K562 (cell line): ENCODE data around the gene LMLN. TPM values are rescaled to one million over a fixed set of nuclear protein-coding genes. Genes with fewer than 3 reads are reported as not detected.

ENCODE experiments used
- BRCA1 ChIP-seq, 2 experiments: fragments of 450-650 bp in 1 of 2; sonication (generic) in 1 of 2; formaldehyde crosslinking in 1 of 2; IDR thresholded peaks; 2 replicates each; pipeline versions ENCODE4 v1.5.0 to v1.6.1; 2017 to 2020; ENCODE audit warnings: mild to moderate bottlenecking in 1 of 2, missing genetic modification reagents in 1 of 2
- CBFA2T2 ChIP-seq: fragments of 450-650 bp; conservative IDR thresholded peaks from 2 replicates; pipeline ENCODE4 v1.6.1; 2017; ENCODE audit warnings: mild to moderate bottlenecking
- CBX1 ChIP-seq: sonication (generic); IDR thresholded peaks from 2 replicates; pipeline ENCODE4 v1.6.1; 2016; ENCODE audit warnings: antibody characterized with exemption, low read depth, mild to moderate bottlenecking
- KLF16 ChIP-seq: IDR thresholded peaks from 2 replicates; pipeline ENCODE4 v1.6.1; 2016; ENCODE audit warnings: antibody characterized with exemption
- MEF2A ChIP-seq: IDR thresholded peaks from 2 replicates; pipeline ENCODE4 v1.6.1; 2011; ENCODE audit warnings: low read depth, mild to moderate bottlenecking, low read length, moderate library complexity; ENCODE audit not compliant: control insufficient read depth
- RBM15 ChIP-seq: fragments of 200-400 bp; formaldehyde crosslinking; IDR thresholded peaks from 2 replicates; pipeline ENCODE4 v1.6.1; 2018; ENCODE audit warnings: mild to moderate bottlenecking, low read length, moderate library complexity; ENCODE audit not compliant: insufficient read depth
- SAFB2 ChIP-seq: fragments of 200-400 bp; formaldehyde crosslinking; IDR thresholded peaks from 2 replicates; pipeline ENCODE4 v1.6.1; 2018; ENCODE audit warnings: borderline replicate concordance, low read length, low read depth, moderate library complexity; ENCODE audit not compliant: severe bottlenecking
- SIN3A ChIP-seq, 2 experiments: fragments of 150-350 bp in 1 of 2; IDR thresholded peaks; 2 replicates each; pipeline ENCODE4 v1.6.1; 2011 to 2016; ENCODE audit warnings: borderline replicate concordance in 2 of 2, low read depth in 2 of 2, low read length in 2 of 2, mild to moderate bottlenecking in 2 of 2, moderate library complexity in 2 of 2; ENCODE audit not compliant: control insufficient read depth in 1 of 2
- SPI1 ChIP-seq: IDR thresholded peaks from 2 replicates; pipeline ENCODE4 v1.6.1; 2011; ENCODE audit warnings: low read depth, low read length, control low read depth, borderline replicate concordance
- ZNF75A ChIP-seq: fragments of 450-650 bp; formaldehyde crosslinking; IDR thresholded peaks from 2 replicates; pipeline ENCODE4 v1.4.0; 2020; ENCODE audit warnings: mild to moderate bottlenecking
- polyA plus RNA-seq, 8 experiments: library from polyadenylated mRNA; depleted of rRNA in 4 of 8; stranded (reverse) in 5 of 8; unstranded in 3 of 8; fragments of >200 nt; fragmentation: Nextera tagmentation in 2 of 8; fragmentation: Illumina TruSeq in 1 of 8; extraction: Ambion mirVana in 2 of 8; extraction: Trizol in 1 of 8; gene quantifications; 2 replicates each; pipeline versions ENCODE4 v1.2.1 to v1.2.3, GENCODE V29; 2011 to 2014; ENCODE audit warnings: inconsistent platforms in 1 of 8, missing spikeins in 1 of 8
- total RNA-seq, 7 experiments: library from RNA; depleted of rRNA in 6 of 7; stranded (reverse); fragments of >200 nt in 6 of 7; fragmentation: Illumina TruSeq in 2 of 7; extraction: Trizol in 2 of 7; gene quantifications; 2 replicates each; pipeline versions ENCODE4 v1.2.1 to v1.2.3, GENCODE V29; 2011 to 2021; ENCODE audit warnings: low replicate concordance in 1 of 7
- TF ChIP-seq, protein P1 (sequence below): fragments of 450-650 bp; IDR thresholded peaks from 2 replicates; pipeline ENCODE4 v1.6.1; 2016; ENCODE audit warnings: mild to moderate bottlenecking, moderate library complexity
- TF ChIP-seq, protein P2 (sequence below), 2 experiments: fragments of 250-450 bp in 1 of 2; fragments of 450-650 bp in 1 of 2; sonication (Bioruptor Pico) in 1 of 2; IDR thresholded peaks; 2 replicates each; pipeline versions ENCODE4 v1.6.1 to v1.8.0; 2016 to 2021; ENCODE audit warnings: mild to moderate bottlenecking in 2 of 2, moderate library complexity in 2 of 2, missing compliant biosample characterization in 1 of 2, missing genetic modification characterization in 1 of 2
- TF ChIP-seq, protein P3 (sequence below): fragments of 450-650 bp; IDR thresholded peaks from 2 replicates; pipeline ENCODE4 v1.6.1; 2016; ENCODE audit warnings: mild to moderate bottlenecking

Gene LMLN
- total and polyA plus RNA-seq, 9 of the 15 experiments (the other 6 are each of a cell fraction or from before 2014, with no cell fraction given), result 2.2 to 15.9 (median 6.9) TPM

DNA sequence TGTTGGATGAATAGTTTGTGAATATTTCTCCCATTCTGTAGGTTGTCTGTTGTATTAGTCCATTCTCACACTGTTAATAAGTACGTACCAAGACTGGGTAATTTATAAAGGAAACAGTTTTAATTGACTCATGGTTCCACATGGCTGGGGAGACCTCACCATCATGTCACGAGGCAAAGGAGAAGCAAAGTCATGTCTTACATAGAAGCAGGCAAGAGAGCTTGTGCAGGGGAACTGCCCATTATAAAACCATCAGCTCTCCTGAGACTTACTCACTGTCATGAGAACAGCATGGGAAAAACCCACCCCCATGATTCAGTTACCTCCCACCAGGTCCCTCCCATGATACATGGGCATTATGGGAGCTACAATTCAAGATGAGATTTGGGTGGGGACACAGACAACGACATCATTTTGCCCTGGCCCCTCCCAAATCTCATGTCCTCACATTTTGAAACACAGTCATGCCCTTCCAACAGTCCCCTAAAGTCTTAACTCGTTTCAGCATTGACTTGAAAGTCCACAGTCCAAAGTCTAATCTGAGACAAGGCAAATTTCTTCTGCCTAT is 133.2 kb downstream of the LMLN start (continued):
- TF ChIP-seq, protein P1, sequence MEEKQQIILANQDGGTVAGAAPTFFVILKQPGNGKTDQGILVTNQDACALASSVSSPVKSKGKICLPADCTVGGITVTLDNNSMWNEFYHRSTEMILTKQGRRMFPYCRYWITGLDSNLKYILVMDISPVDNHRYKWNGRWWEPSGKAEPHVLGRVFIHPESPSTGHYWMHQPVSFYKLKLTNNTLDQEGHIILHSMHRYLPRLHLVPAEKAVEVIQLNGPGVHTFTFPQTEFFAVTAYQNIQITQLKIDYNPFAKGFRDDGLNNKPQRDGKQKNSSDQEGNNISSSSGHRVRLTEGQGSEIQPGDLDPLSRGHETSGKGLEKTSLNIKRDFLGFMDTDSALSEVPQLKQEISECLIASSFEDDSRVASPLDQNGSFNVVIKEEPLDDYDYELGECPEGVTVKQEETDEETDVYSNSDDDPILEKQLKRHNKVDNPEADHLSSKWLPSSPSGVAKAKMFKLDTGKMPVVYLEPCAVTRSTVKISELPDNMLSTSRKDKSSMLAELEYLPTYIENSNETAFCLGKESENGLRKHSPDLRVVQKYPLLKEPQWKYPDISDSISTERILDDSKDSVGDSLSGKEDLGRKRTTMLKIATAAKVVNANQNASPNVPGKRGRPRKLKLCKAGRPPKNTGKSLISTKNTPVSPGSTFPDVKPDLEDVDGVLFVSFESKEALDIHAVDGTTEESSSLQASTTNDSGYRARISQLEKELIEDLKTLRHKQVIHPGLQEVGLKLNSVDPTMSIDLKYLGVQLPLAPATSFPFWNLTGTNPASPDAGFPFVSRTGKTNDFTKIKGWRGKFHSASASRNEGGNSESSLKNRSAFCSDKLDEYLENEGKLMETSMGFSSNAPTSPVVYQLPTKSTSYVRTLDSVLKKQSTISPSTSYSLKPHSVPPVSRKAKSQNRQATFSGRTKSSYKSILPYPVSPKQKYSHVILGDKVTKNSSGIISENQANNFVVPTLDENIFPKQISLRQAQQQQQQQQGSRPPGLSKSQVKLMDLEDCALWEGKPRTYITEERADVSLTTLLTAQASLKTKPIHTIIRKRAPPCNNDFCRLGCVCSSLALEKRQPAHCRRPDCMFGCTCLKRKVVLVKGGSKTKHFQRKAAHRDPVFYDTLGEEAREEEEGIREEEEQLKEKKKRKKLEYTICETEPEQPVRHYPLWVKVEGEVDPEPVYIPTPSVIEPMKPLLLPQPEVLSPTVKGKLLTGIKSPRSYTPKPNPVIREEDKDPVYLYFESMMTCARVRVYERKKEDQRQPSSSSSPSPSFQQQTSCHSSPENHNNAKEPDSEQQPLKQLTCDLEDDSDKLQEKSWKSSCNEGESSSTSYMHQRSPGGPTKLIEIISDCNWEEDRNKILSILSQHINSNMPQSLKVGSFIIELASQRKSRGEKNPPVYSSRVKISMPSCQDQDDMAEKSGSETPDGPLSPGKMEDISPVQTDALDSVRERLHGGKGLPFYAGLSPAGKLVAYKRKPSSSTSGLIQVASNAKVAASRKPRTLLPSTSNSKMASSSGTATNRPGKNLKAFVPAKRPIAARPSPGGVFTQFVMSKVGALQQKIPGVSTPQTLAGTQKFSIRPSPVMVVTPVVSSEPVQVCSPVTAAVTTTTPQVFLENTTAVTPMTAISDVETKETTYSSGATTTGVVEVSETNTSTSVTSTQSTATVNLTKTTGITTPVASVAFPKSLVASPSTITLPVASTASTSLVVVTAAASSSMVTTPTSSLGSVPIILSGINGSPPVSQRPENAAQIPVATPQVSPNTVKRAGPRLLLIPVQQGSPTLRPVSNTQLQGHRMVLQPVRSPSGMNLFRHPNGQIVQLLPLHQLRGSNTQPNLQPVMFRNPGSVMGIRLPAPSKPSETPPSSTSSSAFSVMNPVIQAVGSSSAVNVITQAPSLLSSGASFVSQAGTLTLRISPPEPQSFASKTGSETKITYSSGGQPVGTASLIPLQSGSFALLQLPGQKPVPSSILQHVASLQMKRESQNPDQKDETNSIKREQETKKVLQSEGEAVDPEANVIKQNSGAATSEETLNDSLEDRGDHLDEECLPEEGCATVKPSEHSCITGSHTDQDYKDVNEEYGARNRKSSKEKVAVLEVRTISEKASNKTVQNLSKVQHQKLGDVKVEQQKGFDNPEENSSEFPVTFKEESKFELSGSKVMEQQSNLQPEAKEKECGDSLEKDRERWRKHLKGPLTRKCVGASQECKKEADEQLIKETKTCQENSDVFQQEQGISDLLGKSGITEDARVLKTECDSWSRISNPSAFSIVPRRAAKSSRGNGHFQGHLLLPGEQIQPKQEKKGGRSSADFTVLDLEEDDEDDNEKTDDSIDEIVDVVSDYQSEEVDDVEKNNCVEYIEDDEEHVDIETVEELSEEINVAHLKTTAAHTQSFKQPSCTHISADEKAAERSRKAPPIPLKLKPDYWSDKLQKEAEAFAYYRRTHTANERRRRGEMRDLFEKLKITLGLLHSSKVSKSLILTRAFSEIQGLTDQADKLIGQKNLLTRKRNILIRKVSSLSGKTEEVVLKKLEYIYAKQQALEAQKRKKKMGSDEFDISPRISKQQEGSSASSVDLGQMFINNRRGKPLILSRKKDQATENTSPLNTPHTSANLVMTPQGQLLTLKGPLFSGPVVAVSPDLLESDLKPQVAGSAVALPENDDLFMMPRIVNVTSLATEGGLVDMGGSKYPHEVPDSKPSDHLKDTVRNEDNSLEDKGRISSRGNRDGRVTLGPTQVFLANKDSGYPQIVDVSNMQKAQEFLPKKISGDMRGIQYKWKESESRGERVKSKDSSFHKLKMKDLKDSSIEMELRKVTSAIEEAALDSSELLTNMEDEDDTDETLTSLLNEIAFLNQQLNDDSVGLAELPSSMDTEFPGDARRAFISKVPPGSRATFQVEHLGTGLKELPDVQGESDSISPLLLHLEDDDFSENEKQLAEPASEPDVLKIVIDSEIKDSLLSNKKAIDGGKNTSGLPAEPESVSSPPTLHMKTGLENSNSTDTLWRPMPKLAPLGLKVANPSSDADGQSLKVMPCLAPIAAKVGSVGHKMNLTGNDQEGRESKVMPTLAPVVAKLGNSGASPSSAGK, result peak; percentile 34; the same call in 1 of the 2 replicates
- TF ChIP-seq, protein P2, sequence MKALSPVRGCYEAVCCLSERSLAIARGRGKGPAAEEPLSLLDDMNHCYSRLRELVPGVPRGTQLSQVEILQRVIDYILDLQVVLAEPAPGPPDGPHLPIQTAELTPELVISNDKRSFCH (CRISPR knock-in tag; IDR thresholded peaks at IDR 0.05), result no peak
- TF ChIP-seq, protein P2 (tag; IDR thresholded peaks at IDR 0.05), result no peak
- TF ChIP-seq SAFB2 (no peak), RBM15 (no peak), MEF2A (no peak), CBFA2T2 (no peak), SPI1 (no peak), CBX1 (no peak), SIN3A (IDR thresholded peaks at IDR 0.05; ENCODE audit: borderline replicate concordance in 2 of 2, control insufficient read depth in 1 of 2, low read depth in 2 of 2, low read length in 2 of 2) (no peak), ZNF75A (CRISPR knock-in tag) (no peak), BRCA1 (IDR thresholded peaks at IDR 0.05) (no peak), BRCA1 (CRISPR knock-in tag; IDR thresholded peaks at IDR 0.05) (no peak), KLF16 (no peak)
- TF ChIP-seq, protein P3, sequence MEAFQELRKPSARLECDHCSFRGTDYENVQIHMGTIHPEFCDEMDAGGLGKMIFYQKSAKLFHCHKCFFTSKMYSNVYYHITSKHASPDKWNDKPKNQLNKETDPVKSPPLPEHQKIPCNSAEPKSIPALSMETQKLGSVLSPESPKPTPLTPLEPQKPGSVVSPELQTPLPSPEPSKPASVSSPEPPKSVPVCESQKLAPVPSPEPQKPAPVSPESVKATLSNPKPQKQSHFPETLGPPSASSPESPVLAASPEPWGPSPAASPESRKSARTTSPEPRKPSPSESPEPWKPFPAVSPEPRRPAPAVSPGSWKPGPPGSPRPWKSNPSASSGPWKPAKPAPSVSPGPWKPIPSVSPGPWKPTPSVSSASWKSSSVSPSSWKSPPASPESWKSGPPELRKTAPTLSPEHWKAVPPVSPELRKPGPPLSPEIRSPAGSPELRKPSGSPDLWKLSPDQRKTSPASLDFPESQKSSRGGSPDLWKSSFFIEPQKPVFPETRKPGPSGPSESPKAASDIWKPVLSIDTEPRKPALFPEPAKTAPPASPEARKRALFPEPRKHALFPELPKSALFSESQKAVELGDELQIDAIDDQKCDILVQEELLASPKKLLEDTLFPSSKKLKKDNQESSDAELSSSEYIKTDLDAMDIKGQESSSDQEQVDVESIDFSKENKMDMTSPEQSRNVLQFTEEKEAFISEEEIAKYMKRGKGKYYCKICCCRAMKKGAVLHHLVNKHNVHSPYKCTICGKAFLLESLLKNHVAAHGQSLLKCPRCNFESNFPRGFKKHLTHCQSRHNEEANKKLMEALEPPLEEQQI, result peak; percentile 85
